Kidney epithelial cell (primary cell): ENCODE data around the gene TTYH2. TPM values are rescaled to one million over a fixed set of nuclear protein-coding genes. Genes with fewer than 3 reads are reported as not detected.

Experiments
- DNase-seq: peaks from one replicate; pipeline ENCODE4 v3.0.0-alpha.2; 2010; ENCODE audit warnings: low read depth
- H3K27me3 ChIP-seq: 2 replicates; pipeline ENCODE4 v1.6.0; 2011; ENCODE audit warnings: low read length; ENCODE audit not compliant: control insufficient read depth, insufficient read depth
- H3K36me3 ChIP-seq: 2 replicates; pipeline ENCODE4 v1.5.1; 2011; ENCODE audit warnings: low read length; ENCODE audit not compliant: control insufficient read depth, insufficient read depth
- H3K4me3 ChIP-seq: 2 replicates; pipeline ENCODE4 v1.5.1; 2011; ENCODE audit warnings: low read depth, mild to moderate bottlenecking, control low read depth, low read length
- total RNA-seq: library from RNA; depleted of rRNA; stranded (reverse); fragments of >200 nt; gene quantifications from 2 replicates; pipeline ENCODE4 v1.2.3, GENCODE V29; 2015
- TF ChIP-seq, protein P1 (sequence below): IDR thresholded peaks from 2 replicates; pipeline ENCODE4 v1.5.1; 2011; ENCODE audit warnings: mild to moderate bottlenecking, moderate library complexity, low read length, control low read depth, inconsistent platforms; ENCODE audit not compliant: insufficient read depth, poor library complexity, severe bottlenecking

Gene TTYH2
- total RNA-seq, 1 donor from 2014 or later = 1.1 TPM

DNA sequence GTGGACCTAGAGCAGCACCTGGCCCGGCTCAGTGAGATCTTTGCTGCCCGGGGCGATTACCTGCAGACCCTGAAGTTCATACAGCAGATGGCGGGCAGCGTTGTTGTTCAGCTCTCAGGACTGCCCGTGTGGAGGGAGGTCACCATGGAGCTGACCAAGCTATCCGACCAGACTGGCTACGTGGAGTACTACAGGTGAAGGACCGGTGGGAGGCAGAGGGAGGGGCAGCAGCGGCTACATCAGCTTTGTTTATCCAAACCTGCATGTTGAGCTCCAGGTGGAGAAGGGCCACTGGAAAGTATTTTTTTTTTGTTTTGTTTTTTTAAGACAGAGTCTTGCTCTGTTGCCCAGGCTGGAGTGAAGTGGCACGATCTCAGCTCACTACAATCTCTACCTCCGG is 23.9 kb downstream of the TTYH2 start:
- TF ChIP-seq, protein P1, sequence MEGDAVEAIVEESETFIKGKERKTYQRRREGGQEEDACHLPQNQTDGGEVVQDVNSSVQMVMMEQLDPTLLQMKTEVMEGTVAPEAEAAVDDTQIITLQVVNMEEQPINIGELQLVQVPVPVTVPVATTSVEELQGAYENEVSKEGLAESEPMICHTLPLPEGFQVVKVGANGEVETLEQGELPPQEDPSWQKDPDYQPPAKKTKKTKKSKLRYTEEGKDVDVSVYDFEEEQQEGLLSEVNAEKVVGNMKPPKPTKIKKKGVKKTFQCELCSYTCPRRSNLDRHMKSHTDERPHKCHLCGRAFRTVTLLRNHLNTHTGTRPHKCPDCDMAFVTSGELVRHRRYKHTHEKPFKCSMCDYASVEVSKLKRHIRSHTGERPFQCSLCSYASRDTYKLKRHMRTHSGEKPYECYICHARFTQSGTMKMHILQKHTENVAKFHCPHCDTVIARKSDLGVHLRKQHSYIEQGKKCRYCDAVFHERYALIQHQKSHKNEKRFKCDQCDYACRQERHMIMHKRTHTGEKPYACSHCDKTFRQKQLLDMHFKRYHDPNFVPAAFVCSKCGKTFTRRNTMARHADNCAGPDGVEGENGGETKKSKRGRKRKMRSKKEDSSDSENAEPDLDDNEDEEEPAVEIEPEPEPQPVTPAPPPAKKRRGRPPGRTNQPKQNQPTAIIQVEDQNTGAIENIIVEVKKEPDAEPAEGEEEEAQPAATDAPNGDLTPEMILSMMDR = no peak
- no peak for DNase-seq
- Histone ChIP-seq H3K27me3 (peaks cover 2% of the 10 kb centered on the region), H3K36me3 (no peaks in the 10 kb centered on the region), H3K4me3 (no peak overlapping the region)

DNA sequence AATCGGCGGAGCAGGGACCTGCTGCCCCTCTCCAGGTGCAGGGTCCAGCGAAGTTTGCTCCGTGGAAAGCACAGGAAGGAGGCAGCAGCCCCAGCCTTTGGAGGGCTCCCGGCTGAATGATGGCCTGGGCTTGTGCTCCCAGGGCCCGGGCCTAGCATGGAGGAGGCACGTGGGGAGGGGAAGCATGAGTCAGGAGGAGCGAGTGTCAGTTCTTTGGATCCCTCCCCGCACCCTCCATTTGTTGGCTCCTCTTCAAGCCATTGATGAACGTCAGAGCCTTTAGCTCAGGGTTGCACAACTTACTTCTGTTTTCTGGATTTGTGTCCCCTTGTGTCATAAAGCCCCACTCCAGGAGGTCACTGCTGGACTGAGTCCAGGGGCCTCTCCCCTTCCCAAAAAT is 25.8 kb downstream of the TTYH2 start:
- no peak overlapping the region for H3K4me3 ChIP-seq
- DNase-seq = no peak
- H3K27me3 ChIP-seq = peaks cover 8% of the 10 kb centered on the region
- H3K36me3 ChIP-seq = no peaks in the 10 kb centered on the region
- TF ChIP-seq, protein P1 = no peak

DNA sequence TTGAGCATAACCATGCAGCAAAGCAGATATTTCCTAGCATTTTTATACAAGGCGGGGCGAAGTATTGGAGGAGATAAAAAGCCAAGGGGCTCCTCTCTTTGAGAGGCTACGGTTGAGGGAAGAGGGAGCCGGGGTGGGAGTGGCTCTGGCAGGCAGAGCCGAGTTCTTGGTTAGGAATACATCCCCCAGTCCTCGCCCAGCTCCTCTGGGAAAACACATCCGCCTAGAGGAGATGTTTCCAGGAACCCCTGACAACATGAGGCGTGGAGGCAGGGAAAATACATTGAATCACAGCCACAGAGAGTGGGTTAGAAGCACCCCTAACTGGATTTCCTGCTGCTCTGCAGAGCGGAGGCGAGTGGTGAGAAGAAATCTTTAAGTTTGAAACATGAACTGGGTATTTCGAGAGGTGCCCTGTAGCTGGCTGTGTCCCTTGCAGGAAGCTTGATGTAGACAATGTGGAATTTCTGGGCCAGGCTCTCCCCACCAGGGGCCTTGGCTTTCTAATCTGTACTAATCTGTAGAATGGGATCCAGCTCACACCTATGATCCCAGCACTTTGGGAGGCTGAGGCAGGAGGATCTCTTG is 27.3 kb downstream of the TTYH2 start:
- TF ChIP-seq, protein P1 = no peak
- no peak for DNase-seq
- Histone ChIP-seq H3K36me3 (no peaks in the 10 kb centered on the region), H3K27me3 (peaks cover 12% of the 10 kb centered on the region), H3K4me3 (no peak overlapping the region)

DNA sequence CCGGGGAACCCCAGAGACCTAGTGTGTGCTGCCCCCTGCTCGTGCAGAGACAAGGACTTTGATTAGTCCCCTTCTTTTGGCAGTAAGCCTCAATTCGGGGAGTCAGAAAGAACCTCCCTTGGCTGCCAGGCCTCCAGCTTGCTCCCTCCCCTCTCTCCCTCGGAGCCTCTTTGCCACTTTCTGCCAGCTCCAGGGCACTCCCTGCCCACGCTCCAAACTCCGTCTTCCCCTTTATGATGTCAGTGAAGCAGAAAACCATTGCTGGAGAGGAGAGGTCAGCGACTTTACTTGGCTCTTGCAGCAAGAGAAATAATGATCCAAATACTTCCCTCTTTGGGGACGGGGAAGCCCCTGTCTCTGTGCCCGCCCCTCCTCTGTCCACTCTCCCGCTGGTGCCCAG is 28.1 kb downstream of the TTYH2 start:
- H3K4me3 ChIP-seq = no peak overlapping the region
- peaks cover 14% of the 10 kb centered on the region for H3K27me3 ChIP-seq
- H3K36me3 ChIP-seq = no peaks in the 10 kb centered on the region
- TF ChIP-seq, protein P1 = no peak
- DNase-seq = no peak

DNA sequence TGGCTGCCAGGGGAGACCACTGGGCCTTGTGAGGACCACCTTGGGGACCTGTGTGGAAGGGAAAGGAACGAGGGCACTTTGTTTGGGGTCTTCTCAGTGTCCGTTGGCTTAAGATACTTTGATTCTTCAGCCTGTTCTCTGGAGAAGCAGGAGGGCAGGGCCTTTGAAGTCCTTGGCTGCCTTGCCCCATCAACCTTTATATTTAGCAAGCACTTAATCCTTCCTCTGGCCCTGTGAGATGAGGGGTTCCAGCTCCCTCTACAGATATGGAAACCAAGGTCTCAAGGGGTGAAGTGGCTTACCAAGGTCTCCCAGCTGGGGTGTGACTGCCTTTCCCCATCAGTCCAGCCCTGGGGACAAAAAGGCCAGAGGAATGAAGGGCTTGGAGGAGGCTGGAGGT is 28.5 kb downstream of the TTYH2 start:
- H3K27me3 ChIP-seq = peaks cover 14% of the 10 kb centered on the region
- no peak overlapping the region for H3K4me3 ChIP-seq
- no peak for DNase-seq
- no peaks in the 10 kb centered on the region for H3K36me3 ChIP-seq
- TF ChIP-seq, protein P1 = no peak
